ENCODE measurements around the gene NQO2.
"Not testable (repeated sequence)": the region's sequence is repeated elsewhere in the genome, so short reads cannot be mapped to it uniquely, and the experiment has no call there.

NQO2 gene

GRCh38 chr6:3014675-3015066 lies 15.0 kb downstream of the NQO2 start:
- Histone ChIP-seq H3K4me3 (no peak overlapping the region), H3K27ac (no peak overlapping the region)
- no peak for TF ChIP-seq CTCF (IDR thresholded peaks at IDR 0.05)
- no peak for DNase-seq (ENCODE audit: low spot score)

GRCh38 chr6:3015144-3015543 lies 15.4 kb downstream of the NQO2 start:
- TF ChIP-seq CTCF (IDR thresholded peaks at IDR 0.05) = no peak
- H3K27ac ChIP-seq = no peak overlapping the region
- no peak overlapping the region for H3K4me3 ChIP-seq
- DNase-seq (ENCODE audit: low spot score) = no peak

- no peak overlapping the region for H3K4me3 ChIP-seq
- H3K27ac ChIP-seq = no peak overlapping the region
- DNase-seq (ENCODE audit: low spot score) = no peak
- no peak for TF ChIP-seq CTCF (IDR thresholded peaks at IDR 0.05)
Measured at GRCh38 chr6:3016473-3017280, 17.0 kb downstream of the NQO2 start.

- Histone ChIP-seq H3K27ac (no peak overlapping the region), H3K4me3 (no peak overlapping the region)
- no peak for TF ChIP-seq CTCF (IDR thresholded peaks at IDR 0.05)
- DNase-seq (ENCODE audit: low spot score) = no peak
Measured at GRCh38 chr6:3017304-3017703, 17.6 kb downstream of the NQO2 start.

GRCh38 chr6:3019065-3019464 lies 19.4 kb downstream of the NQO2 start:
- no peak for DNase-seq (ENCODE audit: low spot score)
- no peak overlapping the region for H3K27ac ChIP-seq
- no peak for TF ChIP-seq CTCF (IDR thresholded peaks at IDR 0.05)
- no peak overlapping the region for H3K4me3 ChIP-seq

GRCh38 chr6:3019749-3020320 lies 20.1 kb downstream of the NQO2 start:
- no peak for TF ChIP-seq CTCF (IDR thresholded peaks at IDR 0.05)
- Histone ChIP-seq H3K27ac (no peak overlapping the region), H3K4me3 (no peak overlapping the region)
- no peak for DNase-seq (ENCODE audit: low spot score)

GRCh38 chr6:3020976-3021598 lies 21.4 kb downstream of the NQO2 start:
- H3K4me3 ChIP-seq; H3K27ac ChIP-seq; DNase-seq (ENCODE audit: low spot score): not testable (repeated sequence)

Data from coronary artery (tissue), 2 donors.